Tibial artery (tissue), 4 donors: Measurements from ENCODE around the gene FRY.
"Not testable (repeated sequence)": the region's sequence is repeated elsewhere in the genome, so short reads cannot be mapped to it uniquely, and the experiment has no call there.

ENCODE experiments used
- DNase-seq, 2 donors: peaks; one replicate each; pipeline ENCODE4 v3.0.0-alpha.2; 2019
- H3K27ac ChIP-seq, 2 donors: fragments of 200-600 bp; sonication (generic) in 1 of 2; 1 replicate in 1 of 2; 2 replicates in 1 of 2; pipeline ENCODE4 v1.5.1; 2018 to 2019; ENCODE audit warnings: mild to moderate bottlenecking in 1 of 2
- H3K27me3 ChIP-seq, 2 donors: fragments of 200-600 bp; sonication (generic) in 1 of 2; one replicate each; pipeline versions ENCODE4 v1.5.1 to v1.6.0; 2016 to 2019
- H3K36me3 ChIP-seq, 3 donors: fragments of 200-600 bp; sonication (generic) in 2 of 3; one replicate each; pipeline ENCODE4 v1.5.1; 2016 to 2019; ENCODE audit warnings: mild to moderate bottlenecking in 2 of 3
- H3K4me1 ChIP-seq, 4 donors: fragments of 200-600 bp; sonication (generic) in 2 of 4; 1 replicate in 3 of 4; 2 replicates in 1 of 4; pipeline ENCODE4 v1.5.1; 2016 to 2019
- H3K4me3 ChIP-seq, 2 donors: fragments of 200-600 bp; sonication (generic) in 1 of 2; 1 replicate in 1 of 2; 2 replicates in 1 of 2; pipeline ENCODE4 v1.5.1; 2018 to 2019; ENCODE audit warnings: mild to moderate bottlenecking in 2 of 2
- H3K9me3 ChIP-seq, 3 donors: fragments of 200-600 bp; sonication (generic) in 1 of 3; one replicate each; pipeline ENCODE4 v1.5.1; 2016 to 2019
- CTCF ChIP-seq, 2 experiments: fragments of 200-600 bp in 1 of 2; fragments of 450-650 bp in 1 of 2; IDR thresholded peaks; one replicate each; pipeline ENCODE4 v1.5.1; 2017 to 2019; ENCODE audit warnings: antibody characterized with exemption in 2 of 2, mild to moderate bottlenecking in 1 of 2, moderate library complexity in 1 of 2
- intact Hi-C: fragments of 100-400 bp; cut with DNase I; formaldehyde crosslinking; loops from one replicate; pipeline ENCODE4 v1.15.0; 2023; ENCODE audit warnings: low total_unique reads

FRY gene

DNA sequence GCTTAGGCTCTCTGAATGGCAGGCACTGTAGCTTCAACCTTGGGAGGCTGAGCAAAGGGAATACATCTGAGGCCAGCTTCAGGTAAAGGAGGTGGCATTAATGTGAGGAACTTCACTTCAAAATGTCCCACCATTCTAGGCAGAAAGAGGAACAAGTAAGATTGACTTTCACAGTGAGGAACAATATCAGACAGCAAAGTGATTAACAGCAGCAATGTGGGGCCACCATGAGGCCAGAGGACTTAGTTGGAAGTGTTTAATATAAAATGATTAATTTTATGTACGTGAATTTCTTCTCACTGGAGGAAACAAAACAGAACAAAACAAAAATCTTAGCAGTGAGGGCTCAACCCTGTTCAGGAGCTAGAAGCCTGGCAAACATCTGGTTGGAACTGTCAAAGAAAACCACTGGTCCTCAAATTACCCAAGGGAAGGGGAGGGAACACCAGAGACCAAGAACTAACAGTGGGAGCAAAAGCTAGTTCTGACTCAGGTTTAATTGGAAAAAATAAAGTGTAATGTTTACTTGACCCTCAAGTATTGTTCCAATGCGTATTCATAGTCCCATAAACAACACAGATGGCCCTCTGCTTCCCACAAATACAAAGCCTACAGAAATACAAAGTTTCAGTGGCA, 43.9 kb upstream of the FRY start:
- intact Hi-C loops: no loop called here
- Histone ChIP-seq H3K27me3 (no peaks in the 10 kb centered on the region), H3K4me3 (no peak overlapping the region), H3K36me3 (no peaks in the 10 kb centered on the region), H3K9me3 (no peaks in the 10 kb centered on the region), H3K27ac (no peak overlapping the region), H3K4me1 (peaks cover 0 to 23% (median 4%) of the 10 kb centered on the region in 4 donors)
- no peak for DNase-seq
- TF ChIP-seq CTCF (IDR thresholded peaks at IDR 0.05): no peak

DNA sequence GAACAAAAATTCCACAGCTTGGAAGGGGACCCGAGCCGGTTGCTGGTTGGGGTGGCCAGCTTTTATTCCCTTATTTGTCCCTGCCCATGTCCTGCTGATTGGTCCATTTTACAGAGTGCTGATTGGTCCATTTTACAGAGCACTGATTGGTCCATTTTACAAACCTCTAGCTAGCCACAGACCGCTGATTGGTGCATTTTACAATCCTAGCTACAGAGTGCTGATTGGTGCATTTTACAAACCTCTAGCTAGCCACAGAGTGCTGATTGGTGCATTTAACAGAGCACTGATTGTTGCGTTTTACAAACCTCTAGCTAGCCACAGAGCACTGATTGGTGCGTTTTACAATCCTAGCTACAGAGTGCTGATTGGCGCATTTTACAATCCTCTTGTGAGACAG, 37.2 kb upstream of the FRY start:
- H3K27ac ChIP-seq, H3K9me3 ChIP-seq, DNase-seq, H3K36me3 ChIP-seq, intact Hi-C loops, H3K4me3 ChIP-seq, H3K27me3 ChIP-seq: not testable (repeated sequence)
- H3K4me1 ChIP-seq: peaks cover 0 to 18% (median 0%) of the 10 kb centered on the region in 4 donors

GRCh38 chr13:31996601-31997000, 35.0 kb upstream of the FRY start:
- no peaks in the 10 kb centered on the region for H3K27me3 ChIP-seq
- no peaks in the 10 kb centered on the region for H3K36me3 ChIP-seq
- intact Hi-C loops: no loop called here
- no peaks in the 10 kb centered on the region for H3K9me3 ChIP-seq
- DNase-seq: no peak
- peaks cover 0 to 24% (median 3%) of the 10 kb centered on the region in 4 donors for H3K4me1 ChIP-seq
- no peak for TF ChIP-seq CTCF (IDR thresholded peaks at IDR 0.05)
- H3K27ac ChIP-seq: no peak overlapping the region
- no peak overlapping the region for H3K4me3 ChIP-seq

DNA sequence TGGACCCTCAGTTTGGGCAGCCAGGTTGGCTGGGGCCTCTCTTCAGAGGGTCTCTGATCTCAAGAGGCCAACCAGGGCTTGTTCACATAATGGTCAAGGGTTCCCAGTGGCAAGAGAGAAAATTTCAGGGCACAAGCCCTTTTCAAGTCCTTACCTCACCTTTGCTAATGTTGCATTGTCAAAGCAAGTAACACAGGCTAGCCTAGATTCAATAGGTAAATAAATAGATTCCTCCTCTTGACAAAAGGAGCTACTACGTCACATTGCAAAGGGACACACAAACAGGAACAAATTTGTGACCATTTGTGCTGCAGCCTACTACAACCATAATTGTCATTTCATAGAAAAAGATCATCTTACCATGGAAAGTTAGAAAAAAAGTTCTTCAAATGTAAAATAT, 33.9 kb upstream of the FRY start:
- Histone ChIP-seq H3K36me3 (no peaks in the 10 kb centered on the region), H3K4me3 (no peak overlapping the region), H3K4me1 (peaks cover 0 to 26% (median 3%) of the 10 kb centered on the region in 4 donors), H3K27me3 (no peaks in the 10 kb centered on the region), H3K9me3 (no peaks in the 10 kb centered on the region), H3K27ac (no peak overlapping the region)
- no peak for DNase-seq
- intact Hi-C loops: no loop called here
- TF ChIP-seq CTCF (IDR thresholded peaks at IDR 0.05): no peak

DNA sequence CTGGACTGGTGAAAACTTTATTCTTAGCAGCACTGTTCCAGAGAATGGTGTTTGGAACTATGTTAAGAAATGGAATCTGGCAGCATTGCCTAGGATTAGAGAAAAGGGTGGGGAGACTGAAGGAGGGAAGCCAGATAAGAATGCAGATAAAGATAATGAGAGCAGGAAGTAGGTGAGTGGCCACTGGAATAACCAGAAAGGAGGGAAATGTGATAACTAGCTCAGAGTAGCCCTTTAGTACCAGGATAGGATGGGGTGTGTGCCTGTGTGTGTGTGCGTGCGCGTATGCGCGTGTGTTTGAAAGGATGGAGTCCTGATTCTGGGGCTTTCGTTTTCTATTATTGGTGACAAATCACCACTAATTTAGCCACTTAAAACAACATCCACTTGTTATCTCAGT, 33.4 kb upstream of the FRY start:
- Histone ChIP-seq H3K36me3 (no peaks in the 10 kb centered on the region), H3K9me3 (no peaks in the 10 kb centered on the region), H3K27ac (peak overlapping the region; percentile 36 to 37), H3K4me1 (peaks cover 0 to 26% (median 3%) of the 10 kb centered on the region in 4 donors), H3K27me3 (no peaks in the 10 kb centered on the region), H3K4me3 (no peak overlapping the region)
- no peak for TF ChIP-seq CTCF (IDR thresholded peaks at IDR 0.05)
- intact Hi-C loops: no loop called here
- no peak for DNase-seq

DNA sequence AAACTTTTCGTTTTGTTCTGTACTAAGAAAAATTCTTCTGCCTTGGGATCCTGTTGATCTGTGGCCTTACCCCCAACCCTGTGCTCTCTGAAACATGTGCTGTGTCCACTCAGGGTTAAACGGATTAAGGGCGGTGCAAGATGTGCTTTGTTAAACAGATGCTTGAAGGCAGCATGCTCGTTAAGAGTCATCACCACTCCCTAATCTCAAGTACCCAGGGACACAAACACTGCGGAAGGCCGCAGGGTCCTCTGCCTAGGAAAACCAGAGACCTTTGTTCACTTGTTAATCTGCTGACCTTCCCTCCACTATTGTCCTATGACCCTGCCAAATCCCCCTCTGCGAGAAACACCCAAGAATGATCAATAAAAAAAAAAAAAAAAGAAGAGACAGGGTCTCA, 30.8 kb upstream of the FRY start:
- H3K9me3 ChIP-seq, H3K27ac ChIP-seq, intact Hi-C loops, H3K36me3 ChIP-seq, H3K4me3 ChIP-seq, H3K27me3 ChIP-seq, DNase-seq: not testable (repeated sequence)
- H3K4me1 ChIP-seq: peaks cover 0 to 46% (median 5%) of the 10 kb centered on the region in 4 donors
